HepG2 (cell line): ENCODE results near the gene R3HDM4. TPM values are rescaled to one million over a fixed set of nuclear protein-coding genes. Genes with fewer than 3 reads are reported as not detected.
A peak's percentile ranks its signal among the peaks of the same experiment; 100 is the strongest.

Experiments
- ATAC-seq: fragments of 200-7000 bp; cut with Tn5 transposase; 3 replicates; pipeline ENCODE4 v1.9.1; 2020; ENCODE audit warnings: mild to moderate bottlenecking, moderate library complexity
- BruUV-seq: library from RNA; stranded (reverse); fragments of 400-500 nt; replicated peaks from 2 replicates; lab custom pipeline; 2021; lab: Mats Ljungman, UMichigan
- CTCF ChIA-PET: fragments of 300-600 bp; formaldehyde crosslinking; extraction: SDS; loops from one replicate; lab custom pipeline; 2021; ENCODE audit warnings: low total read pairs, inconsistent platforms, low intra/inter-chr PET ratio; lab: Yijun Ruan, JAX
- POLR2A ChIA-PET: fragments of 350-600 bp; sonication (Branson Sonifier 250); formaldehyde crosslinking; loops from one replicate; lab custom pipeline; 2020; ENCODE audit warnings: antibody characterized with exemption, inconsistent platforms; lab: Yijun Ruan, JAX
- DNase-seq: peaks from one replicate; pipeline ENCODE4 v3.0.0-alpha.2; 2015; ENCODE audit warnings: low spot score
- FAIRE-seq: peaks from 3 replicates; lab custom pipeline; 2011; peaks lifted over from hg19 to GRCh38; lab: Jason Lieb, UNC
- H2AFZ ChIP-seq: one replicate; pipeline ENCODE4 v1.6.1; 2011; ENCODE audit warnings: low read length, inconsistent platforms
- H3K27ac ChIP-seq: fragments of 300-600 bp; 3 replicates; pipeline ENCODE4 v1.8.0; 2011; ENCODE audit warnings: mixed run types, mild to moderate bottlenecking, mixed read lengths, low read length, inconsistent platforms; ENCODE audit not compliant: insufficient read depth; ENCODE audit errors: extremely low read length
- H3K27me3 ChIP-seq, 2 experiments: fragments of 200-600 bp in 1 of 2; 2 replicates in 1 of 2; 3 replicates in 1 of 2; pipeline versions ENCODE4 v1.6.0 to v1.8.0; 2011; ENCODE audit warnings: low read length in 2 of 2, mild to moderate bottlenecking in 2 of 2, moderate library complexity in 2 of 2, inconsistent platforms in 1 of 2; ENCODE audit not compliant: insufficient read depth in 2 of 2, control insufficient read depth in 1 of 2
- H3K36me3 ChIP-seq, 2 experiments: fragments of 200-600 bp in 1 of 2; replicated peaks in 1 of 2; 2 replicates in 1 of 2; 3 replicates in 1 of 2; pipeline versions ENCODE4 v1.5.1 to v1.8.0; 2011; ENCODE audit warnings: low read length in 2 of 2, inconsistent platforms in 1 of 2; ENCODE audit not compliant: insufficient read depth in 2 of 2, control insufficient read depth in 1 of 2
- H3K4me1 ChIP-seq: 2 replicates; pipeline ENCODE4 v1.5.1; 2012; ENCODE audit warnings: low read length, inconsistent platforms; ENCODE audit not compliant: insufficient read depth
- H3K4me2 ChIP-seq: 2 replicates; pipeline ENCODE4 v1.6.0; 2011; ENCODE audit warnings: low read depth, low read length, inconsistent platforms
- H3K4me3 ChIP-seq, 3 experiments: fragments of 200-600 bp in 1 of 3; sonication (generic), shearing (Covaris generic) in 1 of 3; replicated peaks in 1 of 3; 2 replicates each; pipeline ENCODE4 v1.5.1; 2011 to 2016; ENCODE audit warnings: low read length in 3 of 3, inconsistent platforms in 2 of 3, low read depth in 2 of 3, mild to moderate bottlenecking in 2 of 3, control low read depth in 1 of 3, mixed read lengths in 1 of 3; ENCODE audit not compliant: insufficient read depth in 1 of 3
- H3K79me2 ChIP-seq: one replicate; pipeline ENCODE4 v1.6.1; 2011; ENCODE audit warnings: low read length, inconsistent platforms; ENCODE audit not compliant: insufficient read depth
- H3K9ac ChIP-seq: 2 replicates; pipeline ENCODE4 v1.6.0; 2011; ENCODE audit warnings: mild to moderate bottlenecking, low read depth, low read length, inconsistent platforms; ENCODE audit not compliant: insufficient read depth
- H3K9me3 ChIP-seq: 2 replicates; pipeline ENCODE4 v1.5.1; 2012; ENCODE audit warnings: mild to moderate bottlenecking, low read length
- H4K20me1 ChIP-seq: 2 replicates; pipeline ENCODE4 v1.6.0; 2011; ENCODE audit warnings: inconsistent platforms, mild to moderate bottlenecking, low read length, moderate library complexity; ENCODE audit not compliant: insufficient read depth
- AGO1 ChIP-seq: fragments of 200-400 bp; formaldehyde crosslinking; IDR thresholded peaks from 2 replicates; pipeline ENCODE4 v1.6.1; 2017; ENCODE audit warnings: mild to moderate bottlenecking, low read depth, low read length, moderate library complexity; ENCODE audit not compliant: poor library complexity, severe bottlenecking
- HOXD1 ChIP-seq: sonication (generic); formaldehyde crosslinking; IDR thresholded peaks from 2 replicates; pipeline ENCODE4 v1.5.0; 2020; ENCODE audit warnings: missing genetic modification reagents
- KDM3A ChIP-seq: IDR thresholded peaks from 2 replicates; pipeline ENCODE4 v1.6.1; 2018; ENCODE audit warnings: low read depth, missing compliant biosample characterization
- NFKBIZ ChIP-seq: IDR thresholded peaks from 2 replicates; pipeline ENCODE4 v1.6.1; 2018; ENCODE audit warnings: missing genetic modification reagents, missing compliant biosample characterization
- POLR2G ChIP-seq: fragments of 200-400 bp; formaldehyde crosslinking; IDR thresholded peaks from 2 replicates; pipeline ENCODE4 v1.6.1; 2018; ENCODE audit warnings: mild to moderate bottlenecking, low read depth, low read length, moderate library complexity
- SIX1 ChIP-seq: sonication (generic); formaldehyde crosslinking; IDR thresholded peaks from 2 replicates; pipeline ENCODE4 v1.4.0; 2020; ENCODE audit warnings: missing genetic modification reagents, borderline replicate concordance
- TCF7 ChIP-seq: sonication (generic); IDR thresholded peaks from 2 replicates; pipeline ENCODE4 v1.6.1; 2016; ENCODE audit warnings: antibody characterized with exemption, low read depth
- ZNF607 ChIP-seq: sonication (generic); formaldehyde crosslinking; IDR thresholded peaks from 2 replicates; pipeline ENCODE4 v1.5.1; 2020; ENCODE audit warnings: missing genetic modification reagents, mild to moderate bottlenecking, borderline replicate concordance
- ZNF776 ChIP-seq: sonication (generic); formaldehyde crosslinking; IDR thresholded peaks from 2 replicates; pipeline ENCODE4 v1.4.0; 2020; ENCODE audit warnings: mild to moderate bottlenecking, missing genetic modification reagents
- ZNF780A ChIP-seq: sonication (generic); formaldehyde crosslinking; IDR thresholded peaks from 2 replicates; pipeline ENCODE4 v1.8.0; 2022; ENCODE audit warnings: mild to moderate bottlenecking, missing genetic modification reagents, moderate library complexity
- WGBS: methylation state at CpG from one replicate; pipeline ENCODE4 v1.1.6; 2017; ENCODE audit warnings: low lambda C conversion rate; 5-methylcytosine and 5-hydroxymethylcytosine counted together
- in situ Hi-C: cut with HindIII; loops from 2 replicates; pipeline ENCODE4 v1.10.0; 2017; ENCODE audit warnings: low pct_unique_long_range_greater_than_20kb; ENCODE audit not compliant: extremely low pct_ligation_motif_present
- intact Hi-C: fragments of 100-400 bp; cut with micrococcal nuclease; formaldehyde crosslinking; loops from one replicate; pipeline ENCODE4 v1.10.0; 2022; ENCODE audit not compliant: unreplicated experiment
- polyA plus RNA-seq, 8 experiments: library from polyadenylated mRNA; depleted of rRNA in 3 of 8; stranded (reverse) in 7 of 8; unstranded in 1 of 8; fragments of >200 nt; fragmentation: Illumina TruSeq in 4 of 8; extraction: Trizol in 4 of 8; gene quantifications; 2 replicates each; pipeline versions ENCODE4 v1.2.1 to v1.2.3, GENCODE V29; 2011 to 2016; ENCODE audit warnings: low read depth in 4 of 8, missing spikeins in 1 of 8, mixed read lengths in 1 of 8; ENCODE audit not compliant: insufficient read depth in 1 of 8
- total RNA-seq, 5 experiments: library from RNA; depleted of rRNA; stranded (reverse); fragments of >200 nt; fragmentation: Illumina TruSeq; extraction: Trizol; gene quantifications; 2 replicates each; pipeline ENCODE4 v1.2.3, GENCODE V29; 2016; ENCODE audit warnings: low read depth in 1 of 5
- TF ChIP-seq, protein P1 (sequence below), 2 experiments: IDR thresholded peaks; 2 replicates each; pipeline ENCODE4 v1.6.1; 2011 to 2012; ENCODE audit warnings: low read length in 2 of 2, borderline replicate concordance in 1 of 2, low read depth in 1 of 2, mild to moderate bottlenecking in 1 of 2, moderate library complexity in 1 of 2

R3HDM4 gene
- total and polyA plus RNA-seq, 2 of the 13 experiments (the other 11 are each of a cell fraction or from before 2014, with no cell fraction given) = 26.2 to 26.9 TPM

DNA sequence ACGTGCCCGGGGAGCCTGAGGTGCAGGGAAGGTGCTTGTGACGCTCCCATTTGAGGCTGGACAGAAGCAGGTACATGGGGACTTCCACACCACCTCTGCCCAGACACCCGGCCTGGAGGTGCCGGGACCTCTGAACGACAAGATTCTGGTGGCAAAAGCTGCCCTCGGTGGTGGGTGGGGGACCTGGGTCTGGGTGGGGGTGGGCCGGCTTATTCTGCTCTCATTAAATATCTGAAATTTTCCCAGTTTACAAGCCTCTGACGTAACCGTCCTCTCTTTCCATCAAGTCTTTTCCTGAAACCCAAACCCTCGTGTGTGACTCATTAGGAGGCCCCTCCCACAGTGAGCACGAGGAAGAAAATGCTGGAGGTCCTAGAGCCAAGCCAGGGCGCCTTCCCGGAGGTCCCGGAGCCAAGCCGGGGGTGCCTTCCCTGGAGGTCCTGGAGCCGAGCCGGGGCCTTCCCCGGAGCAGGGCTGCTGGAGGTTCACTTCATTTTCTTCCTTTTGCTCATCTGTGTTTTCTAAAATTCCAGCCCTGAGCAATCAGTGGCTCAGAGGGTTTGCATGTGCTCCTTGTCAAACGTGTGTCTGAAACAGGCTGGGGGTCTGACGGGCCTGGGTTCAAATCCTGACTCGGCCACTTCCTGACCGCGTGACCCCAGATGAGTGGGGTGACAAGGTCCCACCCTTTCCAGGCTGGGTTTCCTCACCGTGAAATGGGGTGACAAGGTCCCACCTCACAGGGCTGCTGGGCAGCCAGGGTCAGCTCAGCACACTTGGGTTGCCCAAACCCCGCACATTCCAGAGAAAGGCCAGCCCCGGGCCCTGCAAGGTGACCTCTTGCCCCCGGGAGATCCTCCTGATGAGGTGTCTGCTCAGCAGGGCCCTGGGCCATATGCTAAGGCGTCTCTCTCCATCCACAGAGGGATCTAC, 43.5 kb downstream of the R3HDM4 start:
- no peak overlapping the region for H3K9ac ChIP-seq
- H3K27me3 ChIP-seq = no peaks in the 10 kb centered on the region
- no peak overlapping the region for H3K4me3 ChIP-seq
- ChIA-PET POLR2A (no interaction called here), CTCF (no interaction called here)
- DNase-seq (no peak), ATAC-seq (no peak), FAIRE-seq (no peak)
- H3K4me1 ChIP-seq = no peaks in the 10 kb centered on the region
- H3K36me3 ChIP-seq = peaks cover 3 to 12% of the 10 kb centered on the region in 2 experiments; a peak in 2 of 5 replicates
- intact Hi-C loops (no loop called here), in situ Hi-C loops (loop anchor here (10.0 kb wide), 1 partner anchor 115 kb away; the partner anchor contains the start of gene WDR18)
- no peak overlapping the region for H2AFZ ChIP-seq
- no peak overlapping the region for H3K4me2 ChIP-seq
- no peak overlapping the region for H3K27ac ChIP-seq
- 88% methylated on average over 22 of the region's 29 CpGs for WGBS
- no peaks in the 10 kb centered on the region for H3K79me2 ChIP-seq
- TF ChIP-seq TCF7 = no peak
- TF ChIP-seq AGO1 = peak; percentile 55
- H4K20me1 ChIP-seq = no peaks in the 10 kb centered on the region
- no peaks in the 10 kb centered on the region for H3K9me3 ChIP-seq
- BruUV-seq = no TSS peak

- H3K27me3 ChIP-seq = no peaks in the 10 kb centered on the region
- no peak for ATAC-seq
- no peaks in the 10 kb centered on the region for H4K20me1 ChIP-seq
- intact Hi-C loops = no loop called here
- BruUV-seq = no TSS peak
- peaks cover 3 to 12% of the 10 kb centered on the region in 2 experiments; a peak in 2 of 5 replicates for H3K36me3 ChIP-seq
- CTCF ChIA-PET = no interaction called here
- no peaks in the 10 kb centered on the region for H3K4me1 ChIP-seq
- no peak overlapping the region for H3K4me3 ChIP-seq
- H2AFZ ChIP-seq = no peak overlapping the region
- no peaks in the 10 kb centered on the region for H3K79me2 ChIP-seq
- no peaks in the 10 kb centered on the region for H3K9me3 ChIP-seq
- FAIRE-seq = no peak
- no peak overlapping the region for H3K9ac ChIP-seq
- 95% methylated on average over 34 of the region's 34 CpGs for WGBS
- DNase-seq = no peak
- POLR2A ChIA-PET = no interaction called here
- no peak overlapping the region for H3K27ac ChIP-seq
- H3K4me2 ChIP-seq = no peak overlapping the region
- in situ Hi-C loops = loop anchor here (10.0 kb wide), 1 partner anchor 116 kb away; the partner anchor contains the start of gene WDR18
- no peak for TF ChIP-seq SIX1 (CRISPR knock-in tag)
- TF ChIP-seq, protein P1, sequence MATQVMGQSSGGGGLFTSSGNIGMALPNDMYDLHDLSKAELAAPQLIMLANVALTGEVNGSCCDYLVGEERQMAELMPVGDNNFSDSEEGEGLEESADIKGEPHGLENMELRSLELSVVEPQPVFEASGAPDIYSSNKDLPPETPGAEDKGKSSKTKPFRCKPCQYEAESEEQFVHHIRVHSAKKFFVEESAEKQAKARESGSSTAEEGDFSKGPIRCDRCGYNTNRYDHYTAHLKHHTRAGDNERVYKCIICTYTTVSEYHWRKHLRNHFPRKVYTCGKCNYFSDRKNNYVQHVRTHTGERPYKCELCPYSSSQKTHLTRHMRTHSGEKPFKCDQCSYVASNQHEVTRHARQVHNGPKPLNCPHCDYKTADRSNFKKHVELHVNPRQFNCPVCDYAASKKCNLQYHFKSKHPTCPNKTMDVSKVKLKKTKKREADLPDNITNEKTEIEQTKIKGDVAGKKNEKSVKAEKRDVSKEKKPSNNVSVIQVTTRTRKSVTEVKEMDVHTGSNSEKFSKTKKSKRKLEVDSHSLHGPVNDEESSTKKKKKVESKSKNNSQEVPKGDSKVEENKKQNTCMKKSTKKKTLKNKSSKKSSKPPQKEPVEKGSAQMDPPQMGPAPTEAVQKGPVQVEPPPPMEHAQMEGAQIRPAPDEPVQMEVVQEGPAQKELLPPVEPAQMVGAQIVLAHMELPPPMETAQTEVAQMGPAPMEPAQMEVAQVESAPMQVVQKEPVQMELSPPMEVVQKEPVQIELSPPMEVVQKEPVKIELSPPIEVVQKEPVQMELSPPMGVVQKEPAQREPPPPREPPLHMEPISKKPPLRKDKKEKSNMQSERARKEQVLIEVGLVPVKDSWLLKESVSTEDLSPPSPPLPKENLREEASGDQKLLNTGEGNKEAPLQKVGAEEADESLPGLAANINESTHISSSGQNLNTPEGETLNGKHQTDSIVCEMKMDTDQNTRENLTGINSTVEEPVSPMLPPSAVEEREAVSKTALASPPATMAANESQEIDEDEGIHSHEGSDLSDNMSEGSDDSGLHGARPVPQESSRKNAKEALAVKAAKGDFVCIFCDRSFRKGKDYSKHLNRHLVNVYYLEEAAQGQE (IDR thresholded peaks at IDR 0.05; ENCODE audit: borderline replicate concordance in 1 of 2, low read depth in 1 of 2, low read length in 2 of 2) = no peak
- no peak for TF ChIP-seq NFKBIZ (CRISPR knock-in tag)
- TF ChIP-seq HOXD1 (CRISPR knock-in tag) = no peak
- no peak for TF ChIP-seq ZNF607 (CRISPR knock-in tag)
- no peak for TF ChIP-seq KDM3A (CRISPR knock-in tag)
- no peak for TF ChIP-seq ZNF780A (CRISPR knock-in tag)
- TF ChIP-seq POLR2G = peak; percentile 40; the same call in 1 of the 2 replicates
- TF ChIP-seq ZNF776 (CRISPR knock-in tag) = 0 out of 2 replicates have a peak, but pooled peaks have one; percentile 18
Observed at GRCh38 chr19:868458-869244, 44.4 kb downstream of the R3HDM4 start.
